Skeletal muscle satellite cell (primary cell): ENCODE measurements around the gene IL15RA. TPM values are rescaled to one million over a fixed set of nuclear protein-coding genes. Genes with fewer than 3 reads are reported as not detected.
"Not testable (repeated sequence)": the region's sequence is repeated elsewhere in the genome, so short reads cannot be mapped to it uniquely, and the experiment has no call there.

Source experiments
- H3K27me3 ChIP-seq: 2 replicates; pipeline ENCODE4 v1.7.0; 2013; ENCODE audit warnings: low read length; ENCODE audit not compliant: control insufficient read depth, insufficient read depth
- H3K36me3 ChIP-seq: 2 replicates; pipeline ENCODE4 v1.7.0; 2013; ENCODE audit warnings: mild to moderate bottlenecking, control low read depth, low read length; ENCODE audit not compliant: insufficient read depth
- H3K4me1 ChIP-seq: 2 replicates; pipeline ENCODE4 v1.7.0; 2013; ENCODE audit warnings: low read length; ENCODE audit not compliant: control insufficient read depth, insufficient read depth
- H3K4me2 ChIP-seq: 2 replicates; pipeline ENCODE4 v1.7.0; 2013; ENCODE audit warnings: mild to moderate bottlenecking, low read length
- H3K4me3 ChIP-seq: 2 replicates; pipeline ENCODE4 v1.7.0; 2013; ENCODE audit warnings: low read length
- H3K9ac ChIP-seq: 2 replicates; pipeline ENCODE4 v1.7.0; 2013; ENCODE audit warnings: mild to moderate bottlenecking, low read depth, low read length, moderate library complexity
- H3K9me3 ChIP-seq: replicated peaks from 2 replicates; pipeline ENCODE4 v1.7.0; 2013; ENCODE audit warnings: mild to moderate bottlenecking, control low read depth, low read length
- small RNA-seq: library from RNA; depleted of rRNA; stranded (forward); fragments of <200 nt; gene quantifications from one replicate; pipeline ENCODE3, GENCODE V24; 2012

IL15RA gene

GRCh38 chr10:5911670-5912069, 65.7 kb downstream of the IL15RA start:
- no peaks in the 10 kb centered on the region for H3K27me3 ChIP-seq
- H3K4me1 ChIP-seq = peaks cover under 1% of the 10 kb centered on the region
- no peak overlapping the region for H3K4me2 ChIP-seq
- no peak overlapping the region for H3K4me3 ChIP-seq
- peaks cover 75% of the 10 kb centered on the region for H3K36me3 ChIP-seq
- no peaks in the 10 kb centered on the region for H3K9me3 ChIP-seq
- no peak overlapping the region for H3K9ac ChIP-seq

GRCh38 chr10:5910323-5911100, 66.8 kb downstream of the IL15RA start:
- H3K4me2 ChIP-seq = no peak overlapping the region
- peaks cover 10% of the 10 kb centered on the region for H3K4me1 ChIP-seq
- H3K9ac ChIP-seq = no peak overlapping the region
- no peaks in the 10 kb centered on the region for H3K27me3 ChIP-seq
- H3K4me3 ChIP-seq = no peak overlapping the region
- H3K36me3 ChIP-seq = peaks cover 69% of the 10 kb centered on the region
- H3K9me3 ChIP-seq = no peaks in the 10 kb centered on the region

- not testable (repeated sequence) for H3K4me3 ChIP-seq, H3K9ac ChIP-seq, H3K9me3 ChIP-seq, H3K27me3 ChIP-seq, H3K4me2 ChIP-seq
- peaks cover 10% of the 10 kb centered on the region for H3K4me1 ChIP-seq
- H3K36me3 ChIP-seq = peaks cover 52% of the 10 kb centered on the region
Measured at GRCh38 chr10:5908676-5909075, 68.7 kb downstream of the IL15RA start.

GRCh38 chr10:5906651-5907050, 70.7 kb downstream of the IL15RA start:
- Histone ChIP-seq H3K36me3 (peaks cover 37% of the 10 kb centered on the region), H3K9ac (no peak overlapping the region), H3K4me1 (peaks cover 10% of the 10 kb centered on the region), H3K4me2 (no peak overlapping the region), H3K4me3 (no peak overlapping the region), H3K9me3 (no peaks in the 10 kb centered on the region), H3K27me3 (no peaks in the 10 kb centered on the region)

- H3K9me3 ChIP-seq = no peaks in the 10 kb centered on the region
- H3K4me2 ChIP-seq = peak overlapping the region; percentile 49
- peaks cover 31% of the 10 kb centered on the region for H3K36me3 ChIP-seq
- H3K4me1 ChIP-seq = peaks cover 10% of the 10 kb centered on the region
- H3K9ac ChIP-seq = no peak overlapping the region
- H3K27me3 ChIP-seq = no peaks in the 10 kb centered on the region
- no peak overlapping the region for H3K4me3 ChIP-seq
Measured at GRCh38 chr10:5905854-5906507, 71.4 kb downstream of the IL15RA start.

- H3K9ac ChIP-seq = no peak overlapping the region
- H3K4me1 ChIP-seq = peaks cover 10% of the 10 kb centered on the region
- no peak overlapping the region for H3K4me2 ChIP-seq
- no peaks in the 10 kb centered on the region for H3K27me3 ChIP-seq
- H3K36me3 ChIP-seq = peaks cover 15% of the 10 kb centered on the region
- no peaks in the 10 kb centered on the region for H3K9me3 ChIP-seq
- no peak overlapping the region for H3K4me3 ChIP-seq
Measured at GRCh38 chr10:5904227-5904626, 73.1 kb downstream of the IL15RA start.

GRCh38 chr10:5903563-5903962, 73.8 kb downstream of the IL15RA start:
- peaks cover 10% of the 10 kb centered on the region for H3K4me1 ChIP-seq
- no peak overlapping the region for H3K4me2 ChIP-seq
- no peaks in the 10 kb centered on the region for H3K9me3 ChIP-seq
- no peak overlapping the region for H3K4me3 ChIP-seq
- H3K9ac ChIP-seq = no peak overlapping the region
- H3K27me3 ChIP-seq = no peaks in the 10 kb centered on the region
- H3K36me3 ChIP-seq = peaks cover 10% of the 10 kb centered on the region

GRCh38 chr10:5902511-5903274, 74.7 kb downstream of the IL15RA start:
- H3K36me3 ChIP-seq = peaks cover 15% of the 10 kb centered on the region
- H3K4me1 ChIP-seq = peaks cover 10% of the 10 kb centered on the region
- no peak overlapping the region for H3K4me3 ChIP-seq
- H3K9me3 ChIP-seq = no peaks in the 10 kb centered on the region
- H3K27me3 ChIP-seq = no peaks in the 10 kb centered on the region
- no peak overlapping the region for H3K4me2 ChIP-seq
- H3K9ac ChIP-seq = no peak overlapping the region

Small RNAs within 50 kb of the gene (small RNA-seq; reads per million reads assigned to genes)
- gene RF00397 = not detected
